ENCODE data around the gene SERAC1. TPM values are rescaled to one million over a fixed set of nuclear protein-coding genes. Genes with fewer than 3 reads are reported as not detected.
"Not testable (repeated sequence)": the region's sequence is repeated elsewhere in the genome, so short reads cannot be mapped to it uniquely, and the experiment has no call there.

The SERAC1 gene
- total and polyA plus RNA-seq, 10 of the 15 experiments (the other 5 are each of a cell fraction or from before 2014, with no cell fraction given) = 0.76 to 2.9 (median 2.2) TPM

DNA sequence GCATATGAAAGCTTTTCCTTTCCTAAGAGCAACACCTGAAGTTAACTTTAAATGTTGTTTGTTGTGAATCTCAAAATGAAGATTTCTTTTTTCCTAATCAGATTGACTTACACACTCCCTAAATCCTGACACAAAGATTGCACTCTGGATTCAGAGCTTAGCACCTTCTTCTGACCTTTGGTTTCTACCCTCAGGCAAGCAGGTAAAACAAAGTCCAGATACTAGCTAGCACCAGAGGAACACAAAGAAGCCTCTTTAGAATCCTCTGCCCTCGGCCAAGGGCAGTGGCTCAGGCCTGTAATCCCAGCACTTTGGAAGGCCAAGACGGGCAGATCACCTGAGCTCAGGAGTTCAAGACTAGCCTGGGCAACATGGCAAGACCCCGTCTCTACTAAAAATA, 14.5 kb downstream of the SERAC1 start:
- ChIA-PET RAD21 (ENCODE audit: unreplicated experiment) (no interaction called here), CTCF (interaction anchor here (1.4 kb wide), 2 partner anchors 9 to 21 kb away, joined by 4 to 7 read pairs; no protein-coding TSS in a partner anchor), SMC1A (ENCODE audit: uncharacterized antibody, unreplicated experiment) (no interaction called here), POLR2A (interaction anchor here (0.5 kb wide), 1 partner anchor 483 kb away, joined by 3 read pairs; no protein-coding TSS in a partner anchor)
- H3K9ac ChIP-seq (ENCODE audit: control insufficient read depth, insufficient read depth, low read length) = no peak overlapping the region
- H3K4me3 ChIP-seq = no peak overlapping the region
- in situ Hi-C loops (cut with MboI) = no loop called here
- WGBS (ENCODE audit: insufficient coverage, insufficient replicate concordance, low lambda C conversion rate, missing lambda C conversion rate) = 92% methylated on average over 3 of the region's 3 CpGs
- no peak for FAIRE-seq
- H3K4me2 ChIP-seq (ENCODE audit: control insufficient read depth, insufficient read depth) = no peak overlapping the region
- no peak for DNase-seq (ENCODE audit: low read depth, low spot score)
- H3K79me2 ChIP-seq (ENCODE audit: control insufficient read depth, insufficient read depth, low read length) = no peaks in the 10 kb centered on the region
- H3K36me3 ChIP-seq (ENCODE audit: control insufficient read depth in 2 of 2, insufficient read depth in 2 of 2, low read length in 1 of 2) = no peaks in the 10 kb centered on the region
- no peak for ATAC-seq
- 0 out of 2 replicates have a peak, but pooled peaks have one; percentile 3 for TF ChIP-seq FOXK2 (IDR thresholded peaks at IDR 0.05)
- no peak for TF ChIP-seq KLF5 (IDR thresholded peaks at IDR 0.05; ENCODE audit: partially characterized antibody)
- no peaks in the 10 kb centered on the region for H4K20me1 ChIP-seq (ENCODE audit: control insufficient read depth, insufficient read depth)
- H2AFZ ChIP-seq (ENCODE audit: control insufficient read depth, low read depth, low read length) = no peak overlapping the region
- no peak overlapping the region for H3K27ac ChIP-seq (ENCODE audit: control insufficient read depth, insufficient read depth)
- no peaks in the 10 kb centered on the region for H3K27me3 ChIP-seq (replicated peaks in 1 of 2; ENCODE audit: control insufficient read depth in 2 of 2, insufficient read depth in 2 of 2, low read length in 1 of 2)
- BruUV-seq (replicated peaks) = no TSS peak
- H3K4me1 ChIP-seq (ENCODE audit: control insufficient read depth, insufficient read depth, low read length) = no peaks in the 10 kb centered on the region
- intact Hi-C loops (cut with micrococcal nuclease; ENCODE audit: unreplicated experiment) = no loop called here
- no peaks in the 10 kb centered on the region for H3K9me3 ChIP-seq (replicated peaks; ENCODE audit: control insufficient read depth, insufficient read depth, low read length)

DNA sequence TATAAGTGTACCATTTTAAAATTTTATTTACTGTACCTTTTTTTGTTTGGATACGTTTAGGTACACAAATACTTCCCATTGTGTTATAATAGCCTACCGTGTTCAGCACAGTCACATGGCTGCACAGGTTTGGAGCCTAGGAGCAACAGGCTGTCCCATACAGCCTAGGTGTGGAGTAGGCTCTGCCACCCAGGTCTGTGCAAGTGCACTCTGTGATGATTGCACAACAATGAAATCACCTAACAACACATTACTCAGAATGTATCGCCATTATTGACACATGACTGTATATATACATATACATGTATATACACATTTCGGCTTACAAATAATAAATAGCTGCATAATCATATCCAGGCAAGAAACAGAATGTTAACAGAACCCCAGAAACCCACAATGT, 15.4 kb downstream of the SERAC1 start:
- TF ChIP-seq CBX5 (IDR thresholded peaks at IDR 0.05; ENCODE audit: low read depth) (no peak), NFXL1 (IDR thresholded peaks at IDR 0.05; ENCODE audit: borderline replicate concordance) (no peak), BHLHE40 (IDR thresholded peaks at IDR 0.05; ENCODE audit: borderline replicate concordance in 1 of 2, low read depth in 2 of 2, low read length in 1 of 2) (no peak), RAD51 (IDR thresholded peaks at IDR 0.05) (no peak)
- TF ChIP-seq, protein P1, sequence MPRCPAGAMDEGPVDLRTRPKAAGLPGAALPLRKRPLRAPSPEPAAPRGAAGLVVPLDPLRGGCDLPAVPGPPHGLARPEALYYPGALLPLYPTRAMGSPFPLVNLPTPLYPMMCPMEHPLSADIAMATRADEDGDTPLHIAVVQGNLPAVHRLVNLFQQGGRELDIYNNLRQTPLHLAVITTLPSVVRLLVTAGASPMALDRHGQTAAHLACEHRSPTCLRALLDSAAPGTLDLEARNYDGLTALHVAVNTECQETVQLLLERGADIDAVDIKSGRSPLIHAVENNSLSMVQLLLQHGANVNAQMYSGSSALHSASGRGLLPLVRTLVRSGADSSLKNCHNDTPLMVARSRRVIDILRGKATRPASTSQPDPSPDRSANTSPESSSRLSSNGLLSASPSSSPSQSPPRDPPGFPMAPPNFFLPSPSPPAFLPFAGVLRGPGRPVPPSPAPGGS (IDR thresholded peaks at IDR 0.05; ENCODE audit: borderline replicate concordance, insufficient read depth, low read depth, low read length, poor library complexity, severe bottlenecking) = peak; percentile 87
- Histone ChIP-seq H2AFZ (ENCODE audit: control insufficient read depth, low read depth, low read length) (no peak overlapping the region), H3K9me3 (replicated peaks; ENCODE audit: control insufficient read depth, insufficient read depth, low read length) (no peaks in the 10 kb centered on the region), H3K36me3 (ENCODE audit: control insufficient read depth in 2 of 2, insufficient read depth in 2 of 2, low read length in 1 of 2) (no peaks in the 10 kb centered on the region), H3K27ac (ENCODE audit: control insufficient read depth, insufficient read depth) (no peak overlapping the region), H3K4me2 (ENCODE audit: control insufficient read depth, insufficient read depth) (no peak overlapping the region), H3K4me3 (no peak overlapping the region), H3K27me3 (replicated peaks in 1 of 2; ENCODE audit: control insufficient read depth in 2 of 2, insufficient read depth in 2 of 2, low read length in 1 of 2) (no peaks in the 10 kb centered on the region), H4K20me1 (ENCODE audit: control insufficient read depth, insufficient read depth) (no peaks in the 10 kb centered on the region), H3K9ac (ENCODE audit: control insufficient read depth, insufficient read depth, low read length) (no peak overlapping the region), H3K4me1 (ENCODE audit: control insufficient read depth, insufficient read depth, low read length) (no peaks in the 10 kb centered on the region), H3K79me2 (ENCODE audit: control insufficient read depth, insufficient read depth, low read length) (no peaks in the 10 kb centered on the region)
- in situ Hi-C loops (cut with MboI) = no loop called here
- intact Hi-C loops (cut with micrococcal nuclease; ENCODE audit: unreplicated experiment) = no loop called here
- DNase-seq (ENCODE audit: low read depth, low spot score) (no peak), FAIRE-seq (no peak), ATAC-seq (no peak)
- ChIA-PET CTCF (interaction anchor here (0.7 to 1.4 kb wide), 2 partner anchors 9 to 20 kb away, joined by 3 to 4 read pairs; no protein-coding TSS in a partner anchor), SMC1A (ENCODE audit: uncharacterized antibody, unreplicated experiment) (no interaction called here), POLR2A (no interaction called here), RAD21 (ENCODE audit: unreplicated experiment) (no interaction called here)
- WGBS (ENCODE audit: insufficient coverage, insufficient replicate concordance, low lambda C conversion rate, missing lambda C conversion rate) = 89% methylated on average over 4 of the region's 4 CpGs
- no TSS peak for BruUV-seq (replicated peaks)

DNA sequence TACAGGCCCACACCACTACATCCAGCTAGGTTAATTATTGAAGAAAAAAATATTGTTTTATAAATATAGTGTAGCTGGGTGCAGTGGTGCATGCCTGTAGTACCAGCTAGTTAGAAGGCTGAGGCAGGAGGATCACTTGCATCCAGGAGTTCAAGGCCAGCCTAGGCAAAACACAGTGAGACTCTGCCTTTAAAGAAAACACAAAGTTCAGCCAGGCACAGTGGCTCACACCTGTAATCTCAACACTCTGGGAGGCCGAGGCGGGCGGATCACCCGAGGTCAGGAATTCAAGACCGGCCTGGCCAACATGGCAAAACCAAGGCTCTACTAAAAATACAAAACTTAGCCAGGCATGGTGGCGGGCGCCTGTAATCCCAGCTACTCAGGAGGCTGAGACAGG, 16.0 kb downstream of the SERAC1 start:
- H3K4me3 ChIP-seq; H3K36me3 ChIP-seq (ENCODE audit: control insufficient read depth in 2 of 2, insufficient read depth in 2 of 2, low read length in 1 of 2); BruUV-seq (replicated peaks); H3K79me2 ChIP-seq (ENCODE audit: control insufficient read depth, insufficient read depth, low read length); FAIRE-seq; H3K4me1 ChIP-seq (ENCODE audit: control insufficient read depth, insufficient read depth, low read length); DNase-seq (ENCODE audit: low read depth, low spot score); H2AFZ ChIP-seq (ENCODE audit: control insufficient read depth, low read depth, low read length); H3K9ac ChIP-seq (ENCODE audit: control insufficient read depth, insufficient read depth, low read length); intact Hi-C loops (cut with micrococcal nuclease; ENCODE audit: unreplicated experiment); POLR2A ChIA-PET; H3K27me3 ChIP-seq (replicated peaks in 1 of 2; ENCODE audit: control insufficient read depth in 2 of 2, insufficient read depth in 2 of 2, low read length in 1 of 2); in situ Hi-C loops (cut with MboI); H4K20me1 ChIP-seq (ENCODE audit: control insufficient read depth, insufficient read depth); H3K4me2 ChIP-seq (ENCODE audit: control insufficient read depth, insufficient read depth); H3K27ac ChIP-seq (ENCODE audit: control insufficient read depth, insufficient read depth); RAD21 ChIA-PET (ENCODE audit: unreplicated experiment); ATAC-seq; H3K9me3 ChIP-seq (replicated peaks; ENCODE audit: control insufficient read depth, insufficient read depth, low read length): not testable (repeated sequence)
- SMC1A ChIA-PET (ENCODE audit: uncharacterized antibody, unreplicated experiment) = interaction anchor here (1.4 kb wide), 1 partner anchor 18 kb away, joined by 7 read pairs; no protein-coding TSS in a partner anchor
- 88% methylated on average over 7 of the region's 7 CpGs for WGBS (ENCODE audit: insufficient coverage, insufficient replicate concordance, low lambda C conversion rate, missing lambda C conversion rate)
- CTCF ChIA-PET = interaction anchor here (0.7 kb wide), 1 partner anchor 9 kb away, joined by 3 read pairs; no protein-coding TSS in a partner anchor

Data from GM12878 (cell line).